Osteoblast (primary cell): ENCODE results near the gene SLC2A11. TPM values are rescaled to one million over a fixed set of nuclear protein-coding genes. Genes with fewer than 3 reads are reported as not detected.

ENCODE experiments used
- DNase-seq: peaks from one replicate; pipeline ENCODE4 v3.0.0; 2011; ENCODE audit warnings: low spot score, mixed read lengths; ENCODE audit not compliant: insufficient read length; ENCODE audit errors: missing footprints
- H2AFZ ChIP-seq: 2 replicates; pipeline ENCODE4 v1.6.0; 2011; ENCODE audit warnings: mild to moderate bottlenecking, low read length
- H3K27ac ChIP-seq: 2 replicates; pipeline ENCODE4 v1.5.1; 2011; ENCODE audit warnings: mild to moderate bottlenecking, low read depth, low read length, moderate library complexity
- H3K27me3 ChIP-seq: 2 replicates; pipeline ENCODE4 v1.6.0; 2012; ENCODE audit warnings: mild to moderate bottlenecking, control low read depth, inconsistent platforms, low read length, moderate library complexity; ENCODE audit not compliant: insufficient read depth
- H3K36me3 ChIP-seq: 2 replicates; pipeline ENCODE4 v1.5.1; 2011; ENCODE audit warnings: mild to moderate bottlenecking, low read length, control low read depth, moderate library complexity; ENCODE audit not compliant: insufficient read depth
- H3K4me1 ChIP-seq: 2 replicates; pipeline ENCODE4 v1.5.1; 2011; ENCODE audit warnings: mild to moderate bottlenecking, low read length, control low read depth, moderate library complexity; ENCODE audit not compliant: insufficient read depth
- H3K4me2 ChIP-seq: 2 replicates; pipeline ENCODE4 v1.6.0; 2011; ENCODE audit warnings: mild to moderate bottlenecking, low read length; ENCODE audit not compliant: insufficient read depth
- H3K4me3 ChIP-seq: fragments of 200-600 bp; sonication (generic); 3 replicates; pipeline ENCODE4 v1.5.1; 2012; ENCODE audit warnings: mild to moderate bottlenecking, low read length, inconsistent platforms; ENCODE audit not compliant: insufficient read depth
- H3K79me2 ChIP-seq: 2 replicates; pipeline ENCODE4 v1.6.0; 2012; ENCODE audit warnings: mild to moderate bottlenecking, low read length, control low read depth, inconsistent platforms; ENCODE audit not compliant: insufficient read depth
- H3K9me3 ChIP-seq: 2 replicates; pipeline ENCODE4 v1.5.1; 2011; ENCODE audit warnings: low read depth, low read length, control low read depth
- H4K20me1 ChIP-seq: 2 replicates; pipeline ENCODE4 v1.6.0; 2012; ENCODE audit warnings: mild to moderate bottlenecking, low read length, control low read depth; ENCODE audit not compliant: insufficient read depth
- total RNA-seq: library from RNA; depleted of rRNA; stranded (reverse); fragments of >200 nt; gene quantifications from 2 replicates; pipeline ENCODE4 v1.2.3, GENCODE V29; 2012
- TF ChIP-seq, protein P1 (sequence below): IDR thresholded peaks from 2 replicates; pipeline ENCODE4 v1.5.1; 2011; ENCODE audit warnings: mild to moderate bottlenecking, low read depth, low read length, moderate library complexity; ENCODE audit errors: extremely low read depth

Gene SLC2A11
- total RNA-seq, 1 donor, result 14.1 TPM

GRCh38 chr22:23847310-23847920 is 10.3 kb upstream of the SLC2A11 start:
- H3K27me3 ChIP-seq, result peaks cover 4% of the 10 kb centered on the region
- no peaks in the 10 kb centered on the region for H4K20me1 ChIP-seq
- no peaks in the 10 kb centered on the region for H3K36me3 ChIP-seq
- no peak for DNase-seq
- TF ChIP-seq, protein P1, sequence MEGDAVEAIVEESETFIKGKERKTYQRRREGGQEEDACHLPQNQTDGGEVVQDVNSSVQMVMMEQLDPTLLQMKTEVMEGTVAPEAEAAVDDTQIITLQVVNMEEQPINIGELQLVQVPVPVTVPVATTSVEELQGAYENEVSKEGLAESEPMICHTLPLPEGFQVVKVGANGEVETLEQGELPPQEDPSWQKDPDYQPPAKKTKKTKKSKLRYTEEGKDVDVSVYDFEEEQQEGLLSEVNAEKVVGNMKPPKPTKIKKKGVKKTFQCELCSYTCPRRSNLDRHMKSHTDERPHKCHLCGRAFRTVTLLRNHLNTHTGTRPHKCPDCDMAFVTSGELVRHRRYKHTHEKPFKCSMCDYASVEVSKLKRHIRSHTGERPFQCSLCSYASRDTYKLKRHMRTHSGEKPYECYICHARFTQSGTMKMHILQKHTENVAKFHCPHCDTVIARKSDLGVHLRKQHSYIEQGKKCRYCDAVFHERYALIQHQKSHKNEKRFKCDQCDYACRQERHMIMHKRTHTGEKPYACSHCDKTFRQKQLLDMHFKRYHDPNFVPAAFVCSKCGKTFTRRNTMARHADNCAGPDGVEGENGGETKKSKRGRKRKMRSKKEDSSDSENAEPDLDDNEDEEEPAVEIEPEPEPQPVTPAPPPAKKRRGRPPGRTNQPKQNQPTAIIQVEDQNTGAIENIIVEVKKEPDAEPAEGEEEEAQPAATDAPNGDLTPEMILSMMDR, result no peak
- H3K79me2 ChIP-seq, result no peaks in the 10 kb centered on the region
- H3K27ac ChIP-seq, result no peak overlapping the region
- H3K4me3 ChIP-seq, result no peak overlapping the region
- H3K4me2 ChIP-seq, result no peak overlapping the region
- H3K4me1 ChIP-seq, result peaks cover 5% of the 10 kb centered on the region
- H3K9me3 ChIP-seq, result no peaks in the 10 kb centered on the region
- no peak overlapping the region for H2AFZ ChIP-seq

- no peak overlapping the region for H3K27ac ChIP-seq
- no peaks in the 10 kb centered on the region for H4K20me1 ChIP-seq
- no peak overlapping the region for H3K4me3 ChIP-seq
- H2AFZ ChIP-seq, result no peak overlapping the region
- peaks cover 5% of the 10 kb centered on the region for H3K4me1 ChIP-seq
- no peaks in the 10 kb centered on the region for H3K36me3 ChIP-seq
- DNase-seq, result peak; percentile 69
- H3K79me2 ChIP-seq, result no peaks in the 10 kb centered on the region
- TF ChIP-seq, protein P1, result no peak
- H3K27me3 ChIP-seq, result peaks cover 4% of the 10 kb centered on the region
- no peaks in the 10 kb centered on the region for H3K9me3 ChIP-seq
- H3K4me2 ChIP-seq, result no peak overlapping the region
Measured at GRCh38 chr22:23847991-23848864, 9.4 kb upstream of the SLC2A11 start.

- Histone ChIP-seq H3K27ac (no peak overlapping the region), H3K4me2 (peak overlapping the region; percentile 52), H3K27me3 (peaks cover 4% of the 10 kb centered on the region), H3K9me3 (no peaks in the 10 kb centered on the region), H4K20me1 (no peaks in the 10 kb centered on the region), H3K4me1 (peaks cover 5% of the 10 kb centered on the region), H3K4me3 (peak overlapping the region; percentile 39), H3K79me2 (no peaks in the 10 kb centered on the region), H3K36me3 (no peaks in the 10 kb centered on the region), H2AFZ (peak overlapping the region; percentile 59)
- peak; percentile 99 for DNase-seq
- TF ChIP-seq, protein P1, result peak; percentile 86
Measured at GRCh38 chr22:23849009-23850006, 8.4 kb upstream of the SLC2A11 start.
